Thyroid gland (tissue), 4 donors: ENCODE results near the gene COX19.

ENCODE experiments used
- CTCF ChIP-seq, 6 experiments: fragments of 200-600 bp in 3 of 6; fragments of 450-650 bp in 3 of 6; sonication (generic) in 3 of 6; IDR thresholded peaks; one replicate each; pipeline ENCODE4 v1.5.1; 2016 to 2019; ENCODE audit warnings: antibody characterized with exemption in 6 of 6, mild to moderate bottlenecking in 2 of 6, inconsistent platforms in 1 of 6, moderate library complexity in 1 of 6
- POLR2A ChIP-seq, 2 donors: fragments of 450-650 bp; IDR thresholded peaks; one replicate each; pipeline ENCODE4 v1.6.1; 2017; ENCODE audit warnings: antibody characterized with exemption in 2 of 2, mild to moderate bottlenecking in 2 of 2, moderate library complexity in 1 of 2

- TF ChIP-seq CTCF (IDR thresholded peaks at IDR 0.05) (no peak), POLR2A (IDR thresholded peaks at IDR 0.05) (no peak)
Measured at GRCh38 chr7:1021931-1022330, 46.6 kb upstream of the COX19 start.
